IPS-NIHi7 (cell line): Measurements from ENCODE around the gene ZNF827.

ENCODE experiments used
- DNase-seq: peaks from one replicate; pipeline ENCODE4 v3.0.0; 2012; ENCODE audit warnings: mixed read lengths; ENCODE audit errors: extremely low spot score

The ZNF827 gene, protein sequence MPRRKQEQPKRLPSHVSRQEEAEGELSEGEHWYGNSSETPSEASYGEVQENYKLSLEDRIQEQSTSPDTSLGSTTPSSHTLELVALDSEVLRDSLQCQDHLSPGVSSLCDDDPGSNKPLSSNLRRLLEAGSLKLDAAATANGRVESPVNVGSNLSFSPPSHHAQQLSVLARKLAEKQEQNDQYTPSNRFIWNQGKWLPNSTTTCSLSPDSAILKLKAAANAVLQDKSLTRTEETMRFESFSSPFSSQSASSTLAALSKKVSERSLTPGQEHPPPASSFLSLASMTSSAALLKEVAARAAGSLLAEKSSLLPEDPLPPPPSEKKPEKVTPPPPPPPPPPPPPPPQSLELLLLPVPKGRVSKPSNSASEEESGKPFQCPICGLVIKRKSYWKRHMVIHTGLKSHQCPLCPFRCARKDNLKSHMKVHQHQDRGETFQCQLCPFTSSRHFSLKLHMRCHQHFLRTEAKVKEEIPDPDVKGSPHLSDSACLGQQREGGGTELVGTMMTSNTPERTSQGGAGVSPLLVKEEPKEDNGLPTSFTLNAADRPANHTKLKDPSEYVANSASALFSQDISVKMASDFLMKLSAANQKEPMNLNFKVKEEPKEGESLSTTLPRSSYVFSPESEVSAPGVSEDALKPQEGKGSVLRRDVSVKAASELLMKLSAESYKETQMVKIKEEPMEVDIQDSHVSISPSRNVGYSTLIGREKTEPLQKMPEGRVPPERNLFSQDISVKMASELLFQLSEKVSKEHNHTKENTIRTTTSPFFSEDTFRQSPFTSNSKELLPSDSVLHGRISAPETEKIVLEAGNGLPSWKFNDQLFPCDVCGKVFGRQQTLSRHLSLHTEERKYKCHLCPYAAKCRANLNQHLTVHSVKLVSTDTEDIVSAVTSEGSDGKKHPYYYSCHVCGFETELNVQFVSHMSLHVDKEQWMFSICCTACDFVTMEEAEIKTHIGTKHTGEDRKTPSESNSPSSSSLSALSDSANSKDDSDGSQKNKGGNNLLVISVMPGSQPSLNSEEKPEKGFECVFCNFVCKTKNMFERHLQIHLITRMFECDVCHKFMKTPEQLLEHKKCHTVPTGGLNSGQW

DNA sequence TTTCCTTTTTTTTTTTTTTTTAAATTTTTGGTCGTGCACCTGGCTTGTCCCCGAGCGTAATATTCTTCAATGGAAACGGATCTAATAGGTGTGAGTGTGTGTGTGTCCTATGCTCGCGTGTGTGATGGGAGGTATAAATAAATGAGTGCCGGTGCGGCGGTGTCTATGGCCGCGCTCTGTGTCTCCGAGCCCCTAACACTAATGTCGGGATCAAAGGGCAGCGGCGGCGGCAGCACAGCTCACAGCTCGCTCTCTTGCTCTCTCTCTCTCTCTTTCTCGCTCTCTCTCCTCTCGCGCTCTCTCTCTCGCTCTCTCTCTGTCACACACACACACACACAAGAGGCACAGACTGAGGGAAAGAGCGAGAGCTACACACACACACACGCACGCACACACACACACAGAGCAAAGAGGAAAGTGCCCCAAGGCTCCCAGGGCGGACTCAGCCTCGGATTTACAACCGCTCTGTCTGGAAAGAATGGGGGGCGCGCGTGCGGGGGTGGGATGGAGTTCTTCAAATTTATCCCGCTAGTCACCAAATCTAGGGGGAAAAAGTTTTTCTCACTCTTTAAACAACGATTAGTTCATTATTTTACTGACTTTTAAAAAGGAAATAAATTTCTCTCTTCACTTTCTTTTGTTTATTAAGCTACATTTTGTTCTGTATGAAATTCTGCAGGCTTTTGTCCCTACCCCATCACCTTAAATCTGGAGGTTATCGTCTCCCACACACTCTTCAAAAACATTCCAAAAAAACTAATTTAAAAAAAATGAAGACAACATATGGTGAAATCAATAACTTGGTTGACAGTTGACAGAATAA lies at the start of gene ZNF827:
Gene ZNF827 (minus strand): TSS at position 206 of the 823 bp plus-strand sequence. CDS start 416 bp downstream, outside the sequence.
- DNase-seq: peak; percentile 41

DNA sequence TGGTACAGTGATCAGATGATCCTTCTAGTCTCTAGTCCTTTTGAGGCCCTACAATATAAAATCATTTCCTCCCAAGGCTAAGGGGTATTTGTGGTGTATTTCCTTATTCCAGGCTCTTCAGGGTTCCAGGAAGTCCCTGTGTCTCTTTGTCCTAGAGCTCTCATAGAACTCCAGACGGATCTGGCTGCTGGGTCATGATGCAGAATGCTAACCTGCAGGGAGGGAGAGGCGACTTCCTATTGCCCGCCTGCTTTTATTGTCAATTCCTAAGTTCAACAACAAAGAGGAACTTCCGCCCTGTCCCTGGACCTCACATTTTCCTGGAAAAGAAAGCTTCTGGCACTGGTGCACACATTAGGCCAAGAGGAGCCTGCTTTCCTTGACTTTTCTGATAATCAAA lies 45.9 kb upstream of the ZNF827 start:
- no peak for DNase-seq

DNA sequence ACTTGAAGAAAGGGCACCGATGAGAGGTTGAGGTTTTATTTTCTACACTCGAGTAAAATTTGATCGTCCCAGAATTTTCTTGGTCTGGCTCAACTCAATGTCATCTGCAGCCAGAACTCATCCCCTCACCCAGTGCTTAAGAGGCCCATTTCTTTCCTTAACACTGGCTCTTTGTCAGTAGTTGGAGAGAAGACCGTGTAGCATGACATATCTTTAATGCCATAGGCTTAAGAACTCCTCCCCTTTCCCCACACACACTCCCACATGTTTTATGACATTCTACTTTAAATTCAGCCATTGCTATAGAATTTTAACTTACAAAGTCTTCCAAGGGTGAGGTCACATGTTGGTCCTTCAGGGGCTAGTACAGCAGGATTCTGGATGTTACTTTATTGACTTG lies 44.2 kb upstream of the ZNF827 start:
- no peak for DNase-seq

DNA sequence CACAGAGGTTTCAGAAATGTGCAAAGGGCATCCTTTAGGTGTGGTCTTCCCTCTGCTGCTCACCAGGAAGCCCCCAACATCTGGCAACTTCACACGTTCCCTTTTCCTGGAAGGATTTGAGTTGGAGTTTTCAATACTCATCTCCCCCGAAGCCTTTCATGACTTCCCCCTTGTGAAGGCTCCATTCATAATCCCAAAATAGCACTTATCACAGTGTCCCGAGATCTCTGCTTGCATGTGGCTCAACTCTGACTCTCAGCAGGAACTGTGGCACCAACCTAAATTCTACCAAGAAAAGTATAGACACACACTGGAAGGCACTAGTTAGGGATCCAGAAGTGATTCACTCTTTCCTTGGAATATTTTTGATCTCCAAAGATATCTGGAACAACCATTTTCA lies 40.5 kb upstream of the ZNF827 start:
- no peak for DNase-seq

DNA sequence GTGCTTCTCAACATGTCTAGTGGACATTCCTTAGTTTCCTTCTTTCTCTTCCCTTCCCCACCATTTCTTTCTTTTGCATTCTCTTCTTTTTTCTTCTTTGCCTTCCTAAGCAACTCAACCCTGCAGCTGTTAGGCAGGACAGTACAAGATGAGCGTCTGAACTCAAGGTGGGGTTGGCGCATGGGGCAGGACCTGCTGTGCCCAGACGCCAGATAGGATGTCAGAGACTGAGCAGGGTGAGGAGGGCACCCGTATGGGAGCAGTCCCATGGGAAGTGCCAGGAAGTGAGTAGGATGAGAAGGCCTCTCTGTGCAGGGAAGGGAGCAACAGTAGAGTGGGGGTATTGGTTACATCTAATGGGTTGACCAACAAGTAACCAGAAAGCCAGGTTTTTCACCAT lies 38.1 kb upstream of the ZNF827 start:
- DNase-seq: no peak

DNA sequence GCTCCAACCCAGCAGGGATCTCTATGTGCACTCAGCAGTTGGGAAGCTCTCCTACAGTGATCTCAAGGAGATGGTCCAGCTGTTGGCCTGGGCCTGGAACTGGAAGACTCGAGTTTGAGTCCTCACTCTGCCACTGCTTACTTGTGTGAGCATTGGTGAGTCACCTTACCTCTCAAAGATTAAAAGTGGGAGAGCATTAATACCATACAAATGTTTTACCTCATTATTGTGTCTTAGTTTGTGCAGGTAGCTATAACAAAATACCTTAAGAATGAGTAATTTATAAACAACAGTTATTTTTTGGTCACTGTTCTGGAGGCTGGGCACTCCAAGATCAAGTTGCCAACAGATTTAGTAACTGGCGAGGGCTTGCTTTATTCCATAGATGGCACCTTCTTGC lies 21.4 kb upstream of the ZNF827 start:
- no peak for DNase-seq

DNA sequence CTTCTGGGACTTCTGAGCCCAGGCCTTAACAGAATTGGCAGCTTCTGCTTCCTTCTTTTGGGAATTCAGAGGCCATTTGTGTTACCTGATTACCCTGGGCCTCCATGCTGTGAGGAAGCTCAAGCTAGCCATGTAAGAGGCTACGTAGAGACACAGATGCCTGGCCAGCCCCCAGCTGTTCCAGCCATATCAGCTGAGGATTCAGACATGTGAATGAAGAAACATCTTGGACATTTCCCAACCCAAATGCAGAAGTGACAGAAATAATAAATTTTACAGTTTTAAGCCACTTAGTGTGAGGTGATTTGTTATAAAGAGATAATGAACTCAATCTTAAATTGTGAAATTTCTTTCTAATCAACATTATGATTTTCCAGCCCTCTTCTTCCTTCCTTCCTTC lies 18.7 kb upstream of the ZNF827 start:
- DNase-seq: no peak

DNA sequence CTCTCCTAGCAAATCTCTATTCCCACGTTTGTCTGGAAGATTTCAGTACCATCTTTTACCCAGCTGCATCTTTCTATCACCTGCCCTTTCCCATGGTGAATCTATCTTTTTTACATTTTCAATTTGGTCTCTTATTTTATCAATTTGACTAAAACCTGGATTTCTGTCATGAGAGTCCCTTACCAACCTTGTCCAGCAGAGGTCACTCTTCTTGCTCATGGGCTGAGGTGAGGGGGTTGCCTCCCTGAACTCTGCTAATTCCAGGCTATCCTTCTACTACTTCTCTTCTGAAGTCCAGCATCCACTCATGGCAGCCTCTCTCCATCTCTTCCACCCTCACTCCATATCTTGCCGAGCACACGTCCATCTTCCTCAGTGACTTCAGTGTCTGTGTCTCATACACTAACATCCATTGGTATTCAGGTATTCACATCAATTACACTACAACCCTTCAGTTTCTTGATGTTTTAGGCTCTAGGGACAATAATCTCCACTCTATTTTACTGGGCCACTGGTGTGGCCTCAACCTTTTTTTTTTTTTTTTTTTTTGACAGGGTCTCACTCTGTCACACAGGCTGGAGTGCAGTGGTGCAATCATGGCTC lies 17.8 kb upstream of the ZNF827 start:
- DNase-seq: peak; percentile 82

DNA sequence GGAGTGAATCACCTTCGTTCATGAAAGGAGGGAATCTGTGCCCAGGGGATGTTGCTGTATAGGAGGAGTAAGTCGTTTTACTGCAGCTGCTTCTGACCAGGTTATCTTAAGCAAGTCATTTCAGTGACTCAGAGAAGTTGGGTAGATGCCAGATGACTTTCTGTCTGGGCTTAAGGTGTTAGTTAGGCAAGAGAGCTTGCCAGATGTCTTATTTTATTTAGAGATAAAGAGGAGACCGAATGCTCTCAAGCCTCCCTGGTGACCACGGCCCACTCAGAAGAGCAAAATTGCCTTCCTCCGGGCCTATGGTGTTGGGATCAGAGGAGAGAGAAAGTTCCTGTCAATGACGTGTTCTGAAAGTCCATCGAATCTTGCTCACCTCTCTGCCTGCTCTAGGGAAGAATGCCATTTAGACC lies 16.3 kb upstream of the ZNF827 start:
- DNase-seq: no peak

DNA sequence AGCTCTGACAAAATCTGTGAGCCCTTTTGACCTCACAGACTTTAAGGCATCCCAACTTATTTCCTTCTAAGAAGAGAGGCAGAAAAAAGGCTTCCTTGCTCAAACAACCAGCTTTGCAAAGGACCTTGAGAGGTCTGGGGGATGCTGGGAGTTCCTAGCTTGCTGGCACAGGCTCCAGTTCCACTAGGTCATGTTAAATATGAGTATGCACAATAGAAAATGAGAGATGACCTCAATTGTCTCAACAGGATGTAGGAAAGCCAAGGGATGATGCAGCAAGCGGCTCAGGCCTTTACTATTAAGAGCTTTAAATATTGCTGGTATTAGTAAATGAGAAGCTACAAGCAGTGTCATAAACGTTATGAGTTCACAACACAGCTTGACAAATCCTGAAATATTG lies 13.3 kb upstream of the ZNF827 start:
- DNase-seq: no peak

DNA sequence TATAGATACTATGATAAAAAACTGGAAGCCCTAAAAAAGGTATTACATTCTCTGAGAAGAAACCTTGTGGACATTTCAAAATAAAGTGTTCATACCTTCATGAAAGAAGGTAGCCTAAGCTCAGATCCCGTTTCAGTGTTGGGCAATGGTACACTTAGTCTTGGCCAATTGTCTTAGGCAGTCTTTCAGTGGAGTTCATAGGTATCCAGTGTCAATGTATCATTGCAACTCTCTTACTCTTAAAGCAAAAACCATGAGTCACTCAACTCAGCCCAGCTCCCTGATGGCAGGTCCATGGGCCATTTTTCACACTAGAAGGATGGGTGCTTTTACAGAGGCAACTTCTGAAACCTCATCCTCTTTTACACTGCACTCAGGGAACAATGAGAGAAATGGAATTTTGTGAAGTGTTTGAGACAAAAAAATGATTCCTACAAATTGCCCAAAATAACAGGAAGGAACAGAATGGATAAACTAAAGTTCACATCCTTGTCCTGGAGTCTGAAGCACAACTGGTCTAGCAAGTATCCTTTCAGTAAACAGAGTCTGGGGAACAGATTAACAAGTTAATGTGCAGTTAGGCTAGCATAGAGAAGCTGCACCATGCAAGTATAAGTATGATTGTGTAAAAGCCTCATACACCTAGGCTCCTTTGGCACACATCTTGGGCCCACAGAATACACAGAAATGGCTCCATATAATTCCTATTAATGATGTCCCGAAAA lies 7.0 kb upstream of the ZNF827 start:
- no peak for DNase-seq

DNA sequence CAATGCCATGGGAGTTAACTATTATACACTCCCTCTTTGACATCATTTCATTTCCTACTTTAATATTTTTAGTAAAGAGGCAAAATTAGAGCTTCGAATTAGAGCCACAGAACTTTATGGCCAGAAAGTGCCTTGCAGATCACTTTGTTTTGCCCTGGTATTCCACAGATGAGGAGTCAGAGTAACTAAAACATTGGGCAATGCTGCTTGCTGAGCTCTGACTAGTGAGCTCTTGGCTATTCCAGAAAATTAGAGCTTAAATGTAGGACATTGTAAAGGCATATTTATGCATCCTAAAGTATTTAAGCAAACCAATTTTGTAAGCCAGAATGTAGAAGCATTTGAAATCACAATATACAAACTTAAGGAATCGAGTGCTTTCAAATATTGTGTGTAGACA lies 6.3 kb upstream of the ZNF827 start:
- no peak for DNase-seq

DNA sequence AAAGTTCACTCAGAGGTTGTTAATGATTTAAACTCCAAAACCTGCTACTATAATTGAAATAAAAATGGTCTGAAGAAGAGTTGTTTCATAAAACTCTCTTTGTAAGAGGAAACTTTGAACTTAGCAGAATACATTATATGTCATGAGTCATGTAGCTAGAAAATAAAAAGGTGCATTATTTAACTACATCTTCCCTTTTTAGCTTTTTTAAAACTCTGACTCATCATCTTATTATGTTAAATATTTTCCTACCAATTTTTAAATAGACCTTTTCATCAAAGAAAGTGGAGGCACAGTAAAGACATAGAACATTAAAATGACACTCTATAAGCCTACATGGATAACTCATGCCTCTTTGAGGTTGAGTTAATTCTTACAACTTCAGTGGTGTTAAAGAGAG lies 1.2 kb upstream of the ZNF827 start:
- DNase-seq: no peak

DNA sequence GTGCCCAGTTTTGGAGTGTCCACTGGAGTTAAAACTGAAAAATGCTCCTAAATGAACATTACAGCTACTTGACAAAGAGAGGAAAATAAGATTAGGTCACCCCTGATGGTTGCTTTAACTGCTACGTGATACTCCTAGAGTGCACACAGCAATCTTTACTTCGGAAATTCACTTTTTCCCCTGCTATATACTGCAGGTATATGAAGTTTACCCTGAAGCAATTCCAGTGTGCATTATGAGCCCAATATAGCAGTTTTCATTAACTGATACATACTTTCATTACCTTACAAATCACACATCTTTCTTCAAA lies 773 bp upstream of the ZNF827 start:
- DNase-seq: no peak

DNA sequence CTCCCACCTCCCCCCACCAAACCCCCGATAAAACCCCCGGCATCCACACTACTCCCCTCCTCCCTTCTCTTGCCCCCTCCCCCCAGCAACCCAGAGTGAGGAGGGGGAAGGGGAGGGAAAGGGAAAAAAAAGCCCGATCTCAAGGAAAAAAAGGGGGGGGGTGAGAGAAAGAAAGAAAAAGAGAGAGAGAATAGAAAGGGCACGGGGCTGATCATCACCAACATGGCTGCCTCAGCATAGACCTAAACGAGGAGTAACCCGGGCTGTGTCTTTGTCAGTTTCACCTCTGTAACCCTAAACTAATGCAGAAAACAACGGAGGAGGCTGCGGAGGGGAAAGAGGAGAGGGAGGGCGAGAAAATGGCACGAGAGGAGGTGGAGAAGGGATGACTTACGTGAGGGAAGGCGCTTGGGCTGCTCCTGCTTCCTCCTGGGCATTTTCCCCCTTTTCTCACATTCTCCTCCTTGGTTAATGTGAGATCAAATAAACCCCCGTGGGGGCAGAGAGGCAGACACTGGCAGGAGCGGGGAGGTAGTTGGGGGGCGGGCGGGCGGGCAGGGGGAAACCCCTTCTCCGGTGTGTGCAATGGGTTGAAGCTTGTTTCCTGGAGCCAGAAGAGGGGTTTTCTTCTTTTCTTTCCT lies 532 bp downstream of the ZNF827 start:
- DNase-seq: no peak

DNA sequence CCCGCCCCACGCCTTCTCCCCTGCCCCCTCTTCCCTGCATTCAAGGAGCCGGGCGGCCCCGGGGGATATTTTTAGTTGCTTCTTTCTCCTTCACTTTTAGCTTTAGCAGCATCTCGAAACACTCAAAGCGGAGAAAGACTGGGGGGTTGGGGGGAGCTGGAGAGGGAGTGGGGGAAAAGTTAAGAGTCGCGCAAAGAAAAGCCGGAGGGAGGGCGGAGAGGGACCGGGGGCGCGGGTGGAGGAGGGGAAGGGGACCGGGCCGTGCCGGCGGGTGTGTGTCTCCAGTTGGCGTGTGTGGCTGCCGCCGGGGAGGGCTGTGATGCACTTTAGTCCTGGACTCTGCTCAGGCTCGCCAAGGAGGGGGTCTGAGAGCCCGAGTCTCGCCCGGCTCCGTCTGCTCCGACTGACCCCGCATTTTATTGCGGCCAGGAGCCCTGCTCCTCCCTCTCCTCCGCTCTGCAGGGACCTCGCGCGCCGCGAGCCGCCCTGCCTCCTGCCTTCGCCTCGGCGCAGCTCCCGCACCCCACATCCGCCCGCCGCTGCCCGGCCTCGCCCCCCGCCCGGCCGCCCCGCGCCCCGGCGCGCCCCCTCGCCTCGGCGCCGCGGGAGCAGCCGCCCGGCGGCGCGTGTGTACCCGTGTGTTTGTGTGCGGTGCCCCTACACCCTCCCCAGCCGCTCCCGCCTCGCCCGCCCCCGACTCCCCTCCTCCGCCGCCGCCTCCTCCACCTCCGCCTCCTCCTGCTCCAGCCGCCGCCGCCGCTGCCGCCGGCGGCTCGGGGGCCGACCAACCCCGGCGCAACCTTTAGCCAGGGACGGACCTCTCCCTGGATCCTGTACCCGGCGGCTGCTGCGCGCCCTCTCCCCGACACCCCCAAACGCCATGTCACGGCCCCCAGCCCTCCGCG lies 1.4 kb downstream of the ZNF827 start:
- peak; percentile 54 for DNase-seq

DNA sequence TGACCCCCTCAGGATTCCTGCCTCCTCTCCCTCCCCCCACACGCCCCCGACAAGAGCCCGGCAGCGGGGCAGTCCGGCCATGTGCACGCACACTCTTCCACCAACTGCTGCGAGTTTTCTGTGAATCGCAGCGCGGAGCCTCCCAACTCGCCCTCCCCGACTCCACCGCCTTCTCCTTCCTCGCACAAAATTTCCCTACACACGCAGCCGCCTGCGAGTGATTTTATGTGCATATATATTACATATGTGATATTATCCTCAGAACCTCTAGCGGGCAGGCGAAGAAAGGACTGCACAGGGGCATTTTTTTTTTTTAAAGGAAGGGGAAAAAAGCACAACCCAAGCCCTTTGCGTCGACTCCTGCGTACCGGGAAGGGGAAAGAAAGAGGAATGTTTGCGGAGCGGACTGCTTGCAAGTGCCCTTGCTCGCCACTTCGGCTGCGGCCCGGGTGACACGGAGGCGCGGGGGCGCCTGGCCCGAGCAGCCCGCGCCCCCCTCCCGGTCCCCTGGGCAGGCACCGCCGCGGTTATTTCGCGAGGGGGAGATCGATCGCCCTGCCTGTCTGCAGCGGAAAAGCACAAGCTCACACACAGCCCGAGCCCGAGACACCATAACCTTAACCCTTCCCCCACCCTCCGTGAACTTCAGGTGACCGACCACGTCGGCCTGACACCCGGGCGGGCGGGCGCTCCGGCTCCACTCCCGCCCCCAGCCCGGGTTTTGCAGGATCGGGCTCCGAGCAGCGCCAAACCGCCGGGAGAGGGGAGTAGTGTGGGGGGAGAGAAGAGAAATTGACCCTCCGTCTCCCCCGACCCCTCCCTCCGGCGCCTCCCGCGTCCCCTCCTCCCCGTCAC lies 2.3 kb downstream of the ZNF827 start:
- DNase-seq: peak; percentile 81
